Transverse colon (tissue), 4 donors: ENCODE measurements around the gene SLFNL1.

Experiments used
- EP300 ChIP-seq: sonication (generic); formaldehyde crosslinking; IDR thresholded peaks from one replicate; pipeline ENCODE4 v1.6.1; 2017; ENCODE audit warnings: antibody characterized with exemption, low read depth
- POLR2AphosphoS5 ChIP-seq, 3 donors: sonication (generic); formaldehyde crosslinking; IDR thresholded peaks; one replicate each; pipeline ENCODE4 v1.6.1; 2016; ENCODE audit warnings: antibody characterized with exemption in 3 of 3
- TF ChIP-seq, protein P1 (sequence below), 5 experiments: fragments of 200-600 bp in 3 of 5; fragments of 450-650 bp in 2 of 5; sonication (generic) in 3 of 5; IDR thresholded peaks; 1 replicate in 2 of 5; 2 replicates in 3 of 5; pipeline ENCODE4 v1.5.1; 2016 to 2017; ENCODE audit warnings: antibody characterized with exemption in 5 of 5, inconsistent platforms in 3 of 5, mild to moderate bottlenecking in 2 of 5, moderate library complexity in 1 of 5

DNA sequence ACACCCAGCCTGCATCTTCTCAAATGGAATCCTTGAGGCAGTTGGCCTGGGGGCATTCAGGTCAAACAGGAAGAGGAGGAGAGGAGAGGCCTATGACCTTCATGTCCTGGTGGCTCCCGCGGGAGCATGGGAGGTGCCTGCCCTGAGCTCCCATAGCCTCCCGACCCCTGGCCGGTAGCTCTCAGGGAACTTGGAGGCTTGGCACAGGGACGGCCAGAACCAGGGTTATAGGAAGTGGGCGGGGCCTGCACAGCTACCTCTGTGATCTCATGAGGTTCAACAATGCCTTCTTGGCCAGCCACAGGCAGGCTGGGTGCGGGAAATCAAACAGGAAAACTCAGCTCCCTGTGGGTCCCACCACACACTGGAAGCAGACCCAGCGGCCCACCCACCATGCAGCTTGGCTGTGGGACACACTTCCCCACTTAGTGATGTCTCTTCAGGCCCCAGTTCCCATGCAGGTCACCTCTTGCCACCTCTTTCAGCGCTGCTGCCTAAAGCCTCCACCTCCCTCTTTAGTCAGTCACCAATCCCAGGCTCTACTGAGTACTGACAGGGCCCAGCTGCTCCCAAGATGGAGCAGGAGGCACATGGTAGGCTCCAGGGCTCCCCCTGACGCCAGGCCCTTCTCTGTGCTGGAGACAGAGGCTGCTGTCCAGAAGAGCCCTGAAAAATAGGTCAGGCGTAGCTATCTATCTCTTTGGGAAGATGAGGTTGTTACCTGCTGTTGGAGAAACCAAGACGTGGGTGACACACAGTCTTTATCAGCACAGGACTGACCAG lies at the start of gene SLFNL1:
- TF ChIP-seq, protein P1, sequence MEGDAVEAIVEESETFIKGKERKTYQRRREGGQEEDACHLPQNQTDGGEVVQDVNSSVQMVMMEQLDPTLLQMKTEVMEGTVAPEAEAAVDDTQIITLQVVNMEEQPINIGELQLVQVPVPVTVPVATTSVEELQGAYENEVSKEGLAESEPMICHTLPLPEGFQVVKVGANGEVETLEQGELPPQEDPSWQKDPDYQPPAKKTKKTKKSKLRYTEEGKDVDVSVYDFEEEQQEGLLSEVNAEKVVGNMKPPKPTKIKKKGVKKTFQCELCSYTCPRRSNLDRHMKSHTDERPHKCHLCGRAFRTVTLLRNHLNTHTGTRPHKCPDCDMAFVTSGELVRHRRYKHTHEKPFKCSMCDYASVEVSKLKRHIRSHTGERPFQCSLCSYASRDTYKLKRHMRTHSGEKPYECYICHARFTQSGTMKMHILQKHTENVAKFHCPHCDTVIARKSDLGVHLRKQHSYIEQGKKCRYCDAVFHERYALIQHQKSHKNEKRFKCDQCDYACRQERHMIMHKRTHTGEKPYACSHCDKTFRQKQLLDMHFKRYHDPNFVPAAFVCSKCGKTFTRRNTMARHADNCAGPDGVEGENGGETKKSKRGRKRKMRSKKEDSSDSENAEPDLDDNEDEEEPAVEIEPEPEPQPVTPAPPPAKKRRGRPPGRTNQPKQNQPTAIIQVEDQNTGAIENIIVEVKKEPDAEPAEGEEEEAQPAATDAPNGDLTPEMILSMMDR (IDR thresholded peaks at IDR 0.05), result no peak
- no peak for TF ChIP-seq EP300
- TF ChIP-seq POLR2AphosphoS5 (IDR thresholded peaks at IDR 0.05), result no peak
